SKM-1 treated with dmso at 0.1 percent for 144 hours (cell line): ENCODE results near the gene IREB2.
A peak's percentile ranks its signal among the peaks of the same experiment; 100 is the strongest.

Experiments
- DNase-seq: peaks from one replicate; lab custom pipeline; 2025; ENCODE audit not compliant: unreplicated experiment; lab: John Stamatoyannopoulos, UW

The IREB2 gene

DNA sequence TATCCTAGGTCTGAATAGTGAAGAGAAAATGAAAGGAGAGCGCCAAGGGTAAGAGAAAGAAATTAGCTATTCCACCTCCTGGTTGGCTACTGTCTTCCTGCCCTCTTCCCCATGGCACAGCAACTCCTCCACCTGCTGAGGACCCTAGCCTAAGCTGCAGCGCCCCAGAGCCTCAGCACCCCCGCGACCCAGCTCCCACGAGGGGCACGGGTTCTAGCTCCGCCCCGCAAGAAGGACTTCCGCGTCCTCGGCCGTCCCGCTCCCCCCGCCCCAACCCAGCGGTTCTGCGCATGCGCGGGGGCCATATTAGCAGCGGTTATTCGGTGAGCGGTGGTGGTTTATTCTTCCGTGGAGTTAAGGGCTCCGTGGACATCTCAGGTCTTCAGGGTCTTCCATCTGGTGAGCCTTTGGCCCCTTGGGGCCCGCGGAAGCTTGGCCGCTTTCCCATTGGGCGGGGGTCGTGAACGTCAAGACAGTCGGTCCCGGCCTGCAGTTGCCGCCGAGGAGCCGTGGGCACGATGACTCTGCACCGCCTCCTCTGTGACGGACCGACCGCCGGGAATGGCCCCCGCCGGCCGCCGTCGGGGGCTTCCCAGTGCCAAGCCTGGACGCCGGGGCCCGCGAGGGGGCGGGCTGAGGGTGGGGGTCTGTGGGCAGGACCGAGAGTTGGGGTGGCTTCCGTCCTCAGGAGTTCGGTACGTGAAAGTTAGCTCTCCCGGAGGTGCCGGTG is 102.3 kb downstream of the IREB2 start, which contains the start of gene PSMA4:
Gene PSMA4 (plus strand): TSS at position 304 of the 730 bp plus-strand sequence. CDS start 1,484 bp downstream, outside the sequence.
- peak; percentile 66 for DNase-seq

GRCh38 chr15:78540871-78541743 is 103.1 kb downstream of the IREB2 start:
- peak; percentile 2 for DNase-seq

GRCh38 chr15:78541744-78542034 is 103.7 kb downstream of the IREB2 start:
- no peak for DNase-seq

DNA sequence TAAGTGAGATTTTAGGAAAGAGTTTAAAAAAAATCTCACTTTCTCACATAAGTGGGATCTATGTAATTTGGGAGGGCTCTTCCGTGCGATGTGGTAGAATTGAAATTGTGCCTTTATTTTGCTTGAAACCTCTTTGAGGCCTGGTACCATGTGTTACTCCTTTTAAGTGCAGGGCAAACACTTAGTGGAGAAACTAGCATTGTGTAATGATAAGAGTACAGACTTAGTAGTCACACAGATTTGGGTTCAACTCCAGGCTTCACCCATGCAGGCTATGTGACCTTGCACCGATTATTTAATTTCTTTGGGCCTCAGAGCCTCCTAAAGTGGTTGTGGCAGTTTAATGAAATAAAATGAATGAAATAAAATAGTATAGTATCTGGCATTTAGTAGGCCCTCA is 104.6 kb downstream of the IREB2 start:
- no peak for DNase-seq

GRCh38 chr15:78550194-78550593 is 112.2 kb downstream of the IREB2 start:
- no peak for DNase-seq

- no peak for DNase-seq
Measured at GRCh38 chr15:78550815-78551214, 112.8 kb downstream of the IREB2 start.
